ENCODE measurements around the gene HAUS7. TPM values are rescaled to one million over a fixed set of nuclear protein-coding genes. Genes with fewer than 3 reads are reported as not detected.
"Not testable (repeated sequence)": the region's sequence is repeated elsewhere in the genome, so short reads cannot be mapped to it uniquely, and the experiment has no call there.

HAUS7 gene
- total RNA-seq, 2 experiments from 2014 or later, result 59.1 to 62.3 TPM

DNA sequence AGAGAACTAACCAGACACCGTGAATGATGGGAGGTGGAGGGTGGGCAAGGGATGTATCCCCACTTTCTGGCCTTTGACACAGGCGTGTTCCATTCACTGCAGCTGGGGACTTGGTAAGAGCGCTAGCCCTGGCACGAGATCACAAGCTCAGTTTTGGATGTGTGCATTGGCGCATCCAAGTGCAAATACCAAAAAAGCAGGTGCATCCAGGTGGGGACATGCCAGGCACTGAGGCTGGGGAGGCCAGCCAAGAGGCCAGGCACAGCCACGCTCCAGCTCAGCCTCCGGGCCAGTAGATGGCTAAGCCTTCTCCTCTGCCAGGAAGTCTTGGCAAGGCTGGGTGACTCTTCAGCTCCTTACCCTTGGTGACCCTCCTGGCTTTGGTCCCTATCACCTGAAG is 63.5 kb downstream of the HAUS7 start:
- Mint-ChIP-seq H3K27ac (no peak overlapping the region), H3K9me3 (no peaks in the 10 kb centered on the region), H3K36me3 (no peaks in the 10 kb centered on the region), H3K4me3 (no peak overlapping the region), H3K27me3 (no peaks in the 10 kb centered on the region), H3K4me1 (ENCODE audit: low read depth) (peaks cover 2% of the 10 kb centered on the region)
- intact Hi-C loops (cut with micrococcal nuclease), result no loop called here
- ChIA-PET POLR2A (no interaction called here), CTCF (no interaction called here)
- no peak for DNase-seq

GRCh38 chrX:153406011-153406410 is 64.4 kb downstream of the HAUS7 start:
- Mint-ChIP-seq H3K27ac (no peak overlapping the region), H3K9me3 (no peaks in the 10 kb centered on the region), H3K4me3 (no peak overlapping the region), H3K36me3 (no peaks in the 10 kb centered on the region), H3K4me1 (ENCODE audit: low read depth) (no peaks in the 10 kb centered on the region), H3K27me3 (no peaks in the 10 kb centered on the region)
- no peak for DNase-seq
- ChIA-PET CTCF (no interaction called here), POLR2A (no interaction called here)
- intact Hi-C loops (cut with micrococcal nuclease), result no loop called here

GRCh38 chrX:153405426-153405825 is 65.0 kb downstream of the HAUS7 start:
- Mint-ChIP-seq H3K36me3 (no peaks in the 10 kb centered on the region), H3K27me3 (no peaks in the 10 kb centered on the region), H3K4me1 (ENCODE audit: low read depth) (no peaks in the 10 kb centered on the region), H3K4me3 (no peak overlapping the region), H3K27ac (no peak overlapping the region), H3K9me3 (no peaks in the 10 kb centered on the region)
- intact Hi-C loops (cut with micrococcal nuclease), result no loop called here
- DNase-seq, result no peak
- ChIA-PET CTCF (no interaction called here), POLR2A (no interaction called here)

DNA sequence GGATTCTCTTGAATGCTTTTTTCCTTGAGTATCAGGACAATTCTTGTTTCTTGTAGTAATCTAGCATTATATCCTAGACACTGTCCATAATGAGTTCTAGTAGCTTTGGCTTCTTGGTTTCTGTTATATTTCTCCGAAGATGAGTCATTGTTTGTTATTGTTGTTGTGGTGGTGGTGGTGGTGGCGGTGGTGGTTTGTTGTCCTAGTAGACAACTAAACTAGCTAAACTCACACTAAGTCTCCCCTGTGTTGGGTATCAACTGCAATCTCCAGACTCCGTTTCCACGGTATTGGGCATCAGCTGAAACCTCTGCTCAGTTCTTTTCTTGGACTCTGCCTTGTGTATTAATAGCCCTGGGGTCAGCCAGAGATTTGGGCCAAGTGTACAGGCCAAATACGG is 66.0 kb downstream of the HAUS7 start:
- DNase-seq; H3K4me3 Mint-ChIP-seq; H3K9me3 Mint-ChIP-seq; H3K27me3 Mint-ChIP-seq; H3K4me1 Mint-ChIP-seq (ENCODE audit: low read depth); H3K27ac Mint-ChIP-seq; CTCF ChIA-PET; POLR2A ChIA-PET; H3K36me3 Mint-ChIP-seq: not testable (repeated sequence)
- intact Hi-C loops (cut with micrococcal nuclease), result loop anchor here (5.0 kb wide), 1 partner anchor 103 kb away; no protein-coding TSS in a partner anchor

GRCh38 chrX:153401133-153401764 is 69.1 kb downstream of the HAUS7 start, which contains the start of gene PNMA6E:
Gene PNMA6E (minus strand): TSS chrX:153401350. CDS start chrX:153398849, 2,501 bp downstream.
- ChIA-PET CTCF (no interaction called here), POLR2A (no interaction called here)
- Mint-ChIP-seq H3K27ac (no peak within 1 kb of the TSS), H3K9me3 (no peaks in the 10 kb centered on the region), H3K4me1 (ENCODE audit: low read depth) (no peaks in the 10 kb centered on the region), H3K27me3 (no peaks in the 10 kb centered on the region), H3K36me3 (no peaks in the 10 kb centered on the region), H3K4me3 (no peak within 1 kb of the TSS)
- intact Hi-C loops (cut with micrococcal nuclease), result loop anchor here (5.0 kb wide), 1 partner anchor 106 kb away; no protein-coding TSS in a partner anchor
- no peak for DNase-seq

- Mint-ChIP-seq H3K36me3 (no peaks in the 10 kb centered on the region), H3K4me3 (no peak overlapping the region), H3K4me1 (ENCODE audit: low read depth) (peaks cover 3% of the 10 kb centered on the region), H3K9me3 (no peaks in the 10 kb centered on the region), H3K27me3 (no peaks in the 10 kb centered on the region), H3K27ac (no peak overlapping the region)
- CTCF ChIA-PET, result no interaction called here
- peak; percentile 70 for DNase-seq
- intact Hi-C loops (cut with micrococcal nuclease), result loop anchor here (5.0 kb wide), 1 partner anchor 107 kb away; no protein-coding TSS in a partner anchor
- POLR2A ChIA-PET, result no interaction called here
Measured at GRCh38 chrX:153400146-153401132, 69.9 kb downstream of the HAUS7 start.

- CTCF ChIA-PET, result interaction anchor here (0.7 to 1.2 kb wide), 3 partner anchors 13 to 580 kb away, joined by 3 to 4 read pairs (median 3); no protein-coding TSS in a partner anchor
- POLR2A ChIA-PET, result no interaction called here
- DNase-seq, result no peak
Measured at GRCh38 chrX:153398275-153398960, 72.0 kb downstream of the HAUS7 start.

More at GRCh38 chrX:153398275-153398960, 72.0 kb downstream of the HAUS7 start:
- Mint-ChIP-seq H3K36me3 (no peaks in the 10 kb centered on the region), H3K27ac (no peak overlapping the region), H3K4me3 (no peak overlapping the region), H3K27me3 (no peaks in the 10 kb centered on the region), H3K9me3 (no peaks in the 10 kb centered on the region), H3K4me1 (ENCODE audit: low read depth) (peaks cover 5% of the 10 kb centered on the region)
- intact Hi-C loops (cut with micrococcal nuclease), result no loop called here

Other genes with a start within 250 kb of the HAUS7 start
- gene PNMA6F, start 148.8 kb downstream of the HAUS7 start, total RNA-seq, result not detected
- gene ZNF275, start 136.4 kb downstream of the HAUS7 start, total RNA-seq, result 10 to 100 TPM; 11.3 to 11.5 TPM
- gene PNMA6E, start 69.2 kb downstream of the HAUS7 start, total RNA-seq, result not detected
- 1 to 10 TPM; 1.5 to 1.6 TPM for gene ZFP92, start 59.1 kb downstream of the HAUS7 start, total RNA-seq
- gene TREX2, start 24.5 kb downstream of the HAUS7 start, total RNA-seq, result 1 to 10 TPM in 1 of 2 experiments, under 1 TPM in 1; 0.74 to 1.1 TPM
- not detected for gene BGN, start 24.4 kb upstream of the HAUS7 start, total RNA-seq
- not detected for gene ATP2B3, start 47.1 kb upstream of the HAUS7 start, total RNA-seq
- gene CCNQ, start 128.6 kb upstream of the HAUS7 start, total RNA-seq, result 10 to 100 TPM; 18.1 to 18.9 TPM
- under 1 TPM; 0.12 to 0.26 TPM for gene DUSP9, start 176.6 kb upstream of the HAUS7 start, total RNA-seq
- gene PNCK, start 203.2 kb upstream of the HAUS7 start, total RNA-seq, result under 1 TPM in 1 of 2 experiments, not detected in 1; 0.36 TPM
- 1 to 10 TPM in 1 of 2 experiments, under 1 TPM in 1; 0.95 to 1.3 TPM for gene SLC6A8, start 217.3 kb upstream of the HAUS7 start, total RNA-seq

Measured in activated CD4-positive, alpha-beta memory T cell treated with anti-CD3 and anti-CD28 coated beads for 36 hours (primary cell).